Measurements from ENCODE around the gene PRKG1. TPM values are rescaled to one million over a fixed set of nuclear protein-coding genes. Genes with fewer than 3 reads are reported as not detected.

PRKG1 gene
- total RNA-seq, 1 donor from 2014 or later = 4.6 TPM

DNA sequence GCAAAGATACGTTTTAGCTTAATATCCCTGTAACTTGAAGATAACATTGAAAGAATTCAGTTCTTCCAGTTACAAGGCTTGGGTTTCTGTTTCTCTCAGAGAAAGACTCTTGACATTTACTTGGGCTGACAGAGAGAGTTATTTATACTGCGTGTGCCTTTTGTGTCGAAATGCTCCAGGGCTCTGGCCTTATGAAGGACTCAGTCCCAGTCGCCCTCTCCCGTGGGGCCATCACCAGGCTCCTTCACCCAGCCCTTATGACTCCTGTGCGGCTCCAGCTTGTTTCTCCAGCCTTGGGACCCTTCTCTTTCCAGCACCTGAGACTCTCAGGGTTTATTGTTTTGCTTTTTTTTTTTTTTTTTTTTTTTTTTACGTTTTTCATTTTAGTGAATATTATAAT lies 997.5 kb downstream of the PRKG1 start:
- Mint-ChIP-seq H3K4me1 (ENCODE audit: low read depth) (no peaks in the 10 kb centered on the region), H3K27ac (no peak overlapping the region), H3K9me3 (ENCODE audit: low read depth) (no peaks in the 10 kb centered on the region), H3K27me3 (no peaks in the 10 kb centered on the region), H3K4me3 (ENCODE audit: low read depth) (no peak overlapping the region), H3K36me3 (ENCODE audit: insufficient read depth) (no peaks in the 10 kb centered on the region)
- no peak for DNase-seq (ENCODE audit: low spot score, unreplicated experiment)
- TF ChIP-seq, protein P1, sequence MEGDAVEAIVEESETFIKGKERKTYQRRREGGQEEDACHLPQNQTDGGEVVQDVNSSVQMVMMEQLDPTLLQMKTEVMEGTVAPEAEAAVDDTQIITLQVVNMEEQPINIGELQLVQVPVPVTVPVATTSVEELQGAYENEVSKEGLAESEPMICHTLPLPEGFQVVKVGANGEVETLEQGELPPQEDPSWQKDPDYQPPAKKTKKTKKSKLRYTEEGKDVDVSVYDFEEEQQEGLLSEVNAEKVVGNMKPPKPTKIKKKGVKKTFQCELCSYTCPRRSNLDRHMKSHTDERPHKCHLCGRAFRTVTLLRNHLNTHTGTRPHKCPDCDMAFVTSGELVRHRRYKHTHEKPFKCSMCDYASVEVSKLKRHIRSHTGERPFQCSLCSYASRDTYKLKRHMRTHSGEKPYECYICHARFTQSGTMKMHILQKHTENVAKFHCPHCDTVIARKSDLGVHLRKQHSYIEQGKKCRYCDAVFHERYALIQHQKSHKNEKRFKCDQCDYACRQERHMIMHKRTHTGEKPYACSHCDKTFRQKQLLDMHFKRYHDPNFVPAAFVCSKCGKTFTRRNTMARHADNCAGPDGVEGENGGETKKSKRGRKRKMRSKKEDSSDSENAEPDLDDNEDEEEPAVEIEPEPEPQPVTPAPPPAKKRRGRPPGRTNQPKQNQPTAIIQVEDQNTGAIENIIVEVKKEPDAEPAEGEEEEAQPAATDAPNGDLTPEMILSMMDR (IDR thresholded peaks at IDR 0.05; ENCODE audit: unreplicated experiment) = no peak

DNA sequence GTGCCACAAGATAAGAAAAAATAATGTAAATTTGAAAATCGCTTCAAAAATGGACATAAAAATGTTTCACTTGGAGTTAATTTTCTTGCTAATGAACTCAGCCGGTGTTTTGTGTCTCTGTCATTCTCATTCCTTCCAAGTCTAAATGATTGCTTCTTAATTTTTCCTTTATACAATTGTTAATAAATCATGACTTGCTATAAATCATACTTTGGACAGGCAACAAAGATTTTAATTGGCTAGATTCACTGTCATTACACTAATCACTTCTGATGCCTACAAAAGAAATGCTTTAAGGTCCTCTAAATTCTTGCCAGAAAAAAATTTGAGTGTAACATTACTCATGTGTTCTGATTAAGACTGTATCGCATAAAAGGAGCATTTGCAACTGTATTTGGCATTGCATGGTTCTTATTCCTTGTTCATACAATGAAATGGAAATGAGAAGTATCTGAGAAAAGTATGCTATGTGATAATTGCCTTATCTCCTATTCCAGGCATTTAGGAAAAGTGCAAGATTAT lies 1000.3 kb downstream of the PRKG1 start:
- no peaks in the 10 kb centered on the region for H3K9me3 Mint-ChIP-seq (ENCODE audit: low read depth)
- no peak overlapping the region for H3K4me3 Mint-ChIP-seq (ENCODE audit: low read depth)
- H3K27ac Mint-ChIP-seq = no peak overlapping the region
- H3K4me1 Mint-ChIP-seq (ENCODE audit: low read depth) = no peaks in the 10 kb centered on the region
- TF ChIP-seq, protein P1 (IDR thresholded peaks at IDR 0.05; ENCODE audit: unreplicated experiment) = no peak
- DNase-seq (ENCODE audit: low spot score, unreplicated experiment) = no peak
- no peaks in the 10 kb centered on the region for H3K27me3 Mint-ChIP-seq
- H3K36me3 Mint-ChIP-seq (ENCODE audit: insufficient read depth) = no peaks in the 10 kb centered on the region

DNA sequence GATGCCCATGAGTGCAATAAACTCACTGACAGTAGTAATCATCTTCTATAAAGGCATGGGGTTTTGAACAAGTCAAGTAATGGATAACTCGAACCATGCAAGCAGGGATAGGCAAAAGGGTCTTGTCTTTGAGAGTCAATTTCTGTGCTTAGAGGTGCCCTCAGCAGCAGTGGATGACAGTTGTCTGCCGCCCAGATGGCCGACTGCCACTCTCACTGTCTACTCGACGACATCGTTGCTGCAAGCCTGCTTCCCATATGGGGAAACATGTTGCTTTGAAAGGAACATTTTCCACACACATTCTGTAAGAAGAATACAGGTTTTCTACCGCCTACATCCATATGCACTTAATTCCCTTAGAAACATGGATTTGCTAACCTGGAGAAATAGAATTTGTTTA lies 1003.5 kb downstream of the PRKG1 start:
- H3K4me1 Mint-ChIP-seq (ENCODE audit: low read depth) = no peaks in the 10 kb centered on the region
- TF ChIP-seq, protein P1 (IDR thresholded peaks at IDR 0.05; ENCODE audit: unreplicated experiment) = no peak
- no peaks in the 10 kb centered on the region for H3K9me3 Mint-ChIP-seq (ENCODE audit: low read depth)
- DNase-seq (ENCODE audit: low spot score, unreplicated experiment) = no peak
- H3K27ac Mint-ChIP-seq = no peak overlapping the region
- no peaks in the 10 kb centered on the region for H3K27me3 Mint-ChIP-seq
- H3K36me3 Mint-ChIP-seq (ENCODE audit: insufficient read depth) = no peaks in the 10 kb centered on the region
- H3K4me3 Mint-ChIP-seq (ENCODE audit: low read depth) = no peak overlapping the region

DNA sequence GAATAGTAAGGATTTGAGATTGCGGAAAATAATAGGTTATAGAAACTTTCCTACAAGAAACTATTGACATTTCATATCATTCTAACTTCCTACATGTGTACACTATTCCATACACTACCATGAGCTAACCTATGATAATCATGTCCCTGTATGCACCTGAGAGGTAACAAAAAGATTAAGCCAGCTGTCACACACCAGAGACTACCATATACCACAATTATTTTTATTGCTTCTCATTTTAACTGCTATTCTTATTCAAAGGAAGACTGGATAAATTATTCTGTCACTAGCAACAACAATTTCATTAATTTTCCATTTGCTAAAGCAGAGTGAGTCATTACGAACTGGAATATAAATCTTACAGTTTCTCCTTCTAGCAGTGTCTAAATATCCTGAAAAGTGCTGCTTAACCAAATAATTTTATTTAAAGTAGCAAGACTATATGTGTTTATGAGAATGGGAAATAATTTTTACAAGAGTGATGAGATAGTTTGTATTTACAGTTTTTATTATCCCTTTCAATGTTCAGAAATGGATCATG lies 1004.2 kb downstream of the PRKG1 start:
- Mint-ChIP-seq H3K9me3 (ENCODE audit: low read depth) (no peaks in the 10 kb centered on the region), H3K36me3 (ENCODE audit: insufficient read depth) (no peaks in the 10 kb centered on the region), H3K27ac (no peak overlapping the region), H3K4me3 (ENCODE audit: low read depth) (no peak overlapping the region), H3K27me3 (no peaks in the 10 kb centered on the region), H3K4me1 (ENCODE audit: low read depth) (no peaks in the 10 kb centered on the region)
- DNase-seq (ENCODE audit: low spot score, unreplicated experiment) = no peak
- TF ChIP-seq, protein P1 (IDR thresholded peaks at IDR 0.05; ENCODE audit: unreplicated experiment) = no peak

DNA sequence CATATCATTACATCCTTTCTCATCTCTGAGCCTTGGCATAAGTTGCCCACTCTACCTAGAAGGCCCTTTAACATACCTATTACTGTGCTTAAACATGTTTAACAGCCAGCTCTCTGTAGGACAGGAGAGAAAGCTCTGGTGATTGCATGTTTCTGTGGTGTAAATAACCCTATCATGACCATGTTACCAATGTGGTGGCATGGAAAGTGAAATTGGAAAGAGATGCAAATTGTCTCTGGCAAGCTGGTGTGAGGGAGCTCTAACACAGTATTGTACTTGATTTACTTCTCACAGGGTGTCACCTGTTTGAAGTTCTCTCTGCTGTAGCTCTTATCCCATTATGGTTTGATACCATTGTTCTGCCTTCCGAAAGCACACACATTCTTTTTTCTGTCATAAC lies 1008.0 kb downstream of the PRKG1 start:
- Mint-ChIP-seq H3K27me3 (no peaks in the 10 kb centered on the region), H3K4me3 (ENCODE audit: low read depth) (no peak overlapping the region)
- TF ChIP-seq, protein P1 (IDR thresholded peaks at IDR 0.05; ENCODE audit: unreplicated experiment) = no peak

More for the DNA sequence above, 1008.0 kb downstream of the PRKG1 start:
- no peak for DNase-seq (ENCODE audit: low spot score, unreplicated experiment)
- no peak overlapping the region for H3K27ac Mint-ChIP-seq
- no peaks in the 10 kb centered on the region for H3K36me3 Mint-ChIP-seq (ENCODE audit: insufficient read depth)
- no peaks in the 10 kb centered on the region for H3K9me3 Mint-ChIP-seq (ENCODE audit: low read depth)
- no peaks in the 10 kb centered on the region for H3K4me1 Mint-ChIP-seq (ENCODE audit: low read depth)

Measured in progenitor cell of endocrine pancreas (in vitro differentiated cells).